Glutamatergic neuron (in vitro differentiated cells): Measurements from ENCODE around the gene HPDL. TPM values are rescaled to one million over a fixed set of nuclear protein-coding genes. Genes with fewer than 3 reads are reported as not detected.

Source experiments
- DNase-seq: peaks from one replicate; pipeline ENCODE4 v3.0.0; 2022
- H3K27ac Mint-ChIP-seq: one replicate; pipeline ENCODE4 v1.8.0; 2020; ENCODE audit warnings: mild to moderate bottlenecking, mixed read lengths, inconsistent platforms; ENCODE audit not compliant: unreplicated experiment
- H3K27me3 Mint-ChIP-seq: one replicate; pipeline ENCODE4 v1.8.0; 2020; ENCODE audit warnings: mild to moderate bottlenecking, moderate library complexity, mixed read lengths, inconsistent platforms; ENCODE audit not compliant: unreplicated experiment
- H3K36me3 Mint-ChIP-seq: one replicate; pipeline ENCODE4 v1.8.0; 2020; ENCODE audit warnings: mild to moderate bottlenecking, mixed read lengths, inconsistent platforms; ENCODE audit not compliant: unreplicated experiment
- H3K4me1 Mint-ChIP-seq: one replicate; pipeline ENCODE4 v1.8.0; 2020; ENCODE audit warnings: mild to moderate bottlenecking, low read depth, mixed read lengths, inconsistent platforms; ENCODE audit not compliant: unreplicated experiment
- H3K4me3 Mint-ChIP-seq: one replicate; pipeline ENCODE4 v1.8.0; 2020; ENCODE audit warnings: mild to moderate bottlenecking, mixed read lengths, inconsistent platforms; ENCODE audit not compliant: unreplicated experiment
- H3K9me3 Mint-ChIP-seq: one replicate; pipeline ENCODE4 v1.8.0; 2020; ENCODE audit warnings: mild to moderate bottlenecking, moderate library complexity, mixed read lengths, inconsistent platforms; ENCODE audit not compliant: unreplicated experiment
- total RNA-seq: library from RNA; stranded (reverse); fragmentation: NEBNext Ultra II Directional; extraction: Animal tissue kit (Norgen Biotek cat#: 25700); gene quantifications from one replicate; pipeline ENCODE4 v1.2.1, GENCODE V29; 2021; ENCODE audit not compliant: unreplicated experiment
- TF ChIP-seq, protein P1 (sequence below): fragments of 200-600 bp; sonication (generic); IDR thresholded peaks from one replicate; pipeline ENCODE4 v1.5.0; 2021; ENCODE audit not compliant: partially characterized antibody, unreplicated experiment

Gene HPDL
- total RNA-seq, 1 donor from 2014 or later, result 2.3 TPM

DNA sequence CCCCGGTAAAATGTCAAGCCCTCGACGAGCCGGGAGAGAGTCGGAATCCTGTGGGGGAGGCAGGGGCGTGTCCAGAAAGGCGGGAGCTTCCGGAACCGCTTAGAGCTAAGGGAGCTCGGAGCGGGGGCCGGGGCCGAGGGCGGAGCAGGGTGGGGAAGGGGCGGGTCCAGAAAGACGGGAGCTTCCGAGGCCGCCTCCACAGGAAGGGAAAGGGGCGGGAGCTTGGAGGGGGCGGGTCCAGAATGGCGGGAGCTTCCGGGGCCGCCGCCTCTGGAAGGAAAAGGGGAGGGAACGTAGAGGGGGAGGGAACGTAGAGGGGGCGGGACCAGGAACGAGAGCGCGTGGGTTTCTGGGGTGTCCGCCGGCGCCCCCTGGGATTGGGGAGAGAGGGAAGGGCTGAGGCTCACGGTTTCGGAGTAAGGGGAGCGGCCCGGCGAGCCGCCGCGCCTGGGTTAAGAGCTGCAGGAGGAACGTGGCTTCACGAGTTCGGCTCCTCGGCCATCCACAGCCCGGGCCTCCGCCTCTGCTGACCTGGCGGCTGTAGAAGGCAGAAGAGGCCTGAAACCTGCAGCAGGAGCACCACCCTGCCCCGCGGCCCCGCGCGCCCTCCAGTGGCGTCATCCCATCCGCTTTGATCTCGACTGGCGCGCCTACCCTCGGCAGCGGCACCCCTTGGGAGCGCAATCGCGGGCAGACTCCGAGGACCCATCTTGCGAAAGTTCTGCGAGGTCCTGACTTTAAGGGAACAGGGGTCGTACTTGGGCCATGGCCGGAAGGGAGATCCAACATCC, 23.0 kb upstream of the HPDL start:
- H3K4me1 Mint-ChIP-seq, result peaks cover 2% of the 10 kb centered on the region
- H3K27ac Mint-ChIP-seq, result peak overlapping the region; percentile 86
- peaks cover 2% of the 10 kb centered on the region for H3K27me3 Mint-ChIP-seq
- H3K36me3 Mint-ChIP-seq, result no peaks in the 10 kb centered on the region
- H3K9me3 Mint-ChIP-seq, result peaks cover 3% of the 10 kb centered on the region
- DNase-seq, result peak; percentile 98
- TF ChIP-seq, protein P1, sequence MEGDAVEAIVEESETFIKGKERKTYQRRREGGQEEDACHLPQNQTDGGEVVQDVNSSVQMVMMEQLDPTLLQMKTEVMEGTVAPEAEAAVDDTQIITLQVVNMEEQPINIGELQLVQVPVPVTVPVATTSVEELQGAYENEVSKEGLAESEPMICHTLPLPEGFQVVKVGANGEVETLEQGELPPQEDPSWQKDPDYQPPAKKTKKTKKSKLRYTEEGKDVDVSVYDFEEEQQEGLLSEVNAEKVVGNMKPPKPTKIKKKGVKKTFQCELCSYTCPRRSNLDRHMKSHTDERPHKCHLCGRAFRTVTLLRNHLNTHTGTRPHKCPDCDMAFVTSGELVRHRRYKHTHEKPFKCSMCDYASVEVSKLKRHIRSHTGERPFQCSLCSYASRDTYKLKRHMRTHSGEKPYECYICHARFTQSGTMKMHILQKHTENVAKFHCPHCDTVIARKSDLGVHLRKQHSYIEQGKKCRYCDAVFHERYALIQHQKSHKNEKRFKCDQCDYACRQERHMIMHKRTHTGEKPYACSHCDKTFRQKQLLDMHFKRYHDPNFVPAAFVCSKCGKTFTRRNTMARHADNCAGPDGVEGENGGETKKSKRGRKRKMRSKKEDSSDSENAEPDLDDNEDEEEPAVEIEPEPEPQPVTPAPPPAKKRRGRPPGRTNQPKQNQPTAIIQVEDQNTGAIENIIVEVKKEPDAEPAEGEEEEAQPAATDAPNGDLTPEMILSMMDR, result peak; percentile 55
- H3K4me3 Mint-ChIP-seq, result peak overlapping the region; percentile 90

DNA sequence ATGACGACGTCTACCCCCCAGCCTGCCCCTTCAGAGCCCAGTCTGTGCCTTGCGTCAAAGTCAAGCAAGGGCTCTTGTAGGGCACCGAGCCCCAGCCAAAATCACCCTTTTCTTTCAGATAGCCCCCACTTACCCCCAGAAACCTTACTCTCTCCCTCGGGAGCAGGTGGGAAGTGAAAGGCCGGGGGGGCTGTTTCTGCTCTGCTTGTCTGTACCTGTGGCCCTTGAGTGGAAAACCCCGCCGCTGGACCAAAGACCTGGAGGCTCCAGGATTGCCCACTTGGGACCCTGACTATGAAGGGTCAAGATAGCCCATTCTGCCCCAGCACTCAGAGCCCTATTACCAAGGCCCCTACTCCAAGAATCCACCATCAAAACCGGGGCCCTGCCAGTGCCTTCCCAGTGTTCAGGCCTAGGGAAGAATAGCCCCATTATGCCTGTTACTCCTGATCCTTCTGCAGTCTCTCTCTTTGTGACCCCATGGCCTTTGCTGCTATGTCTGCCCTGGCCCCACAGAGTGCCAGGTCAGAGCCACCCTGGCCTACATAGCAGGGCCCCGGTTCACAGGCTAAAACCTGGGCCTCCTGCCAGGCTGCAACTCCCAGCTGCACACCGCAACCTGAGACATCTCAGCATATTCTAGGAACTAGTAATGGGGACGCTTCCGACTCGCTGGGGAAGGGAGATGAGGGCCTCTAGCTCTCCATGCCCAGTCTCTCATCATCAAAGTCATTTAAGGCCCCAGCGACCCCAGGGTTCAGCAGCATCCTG, 22.2 kb upstream of the HPDL start:
- no peaks in the 10 kb centered on the region for H3K36me3 Mint-ChIP-seq
- H3K9me3 Mint-ChIP-seq, result peaks cover 3% of the 10 kb centered on the region
- H3K27me3 Mint-ChIP-seq, result peaks cover 2% of the 10 kb centered on the region
- peaks cover 2% of the 10 kb centered on the region for H3K4me1 Mint-ChIP-seq
- peak overlapping the region; percentile 88 for H3K4me3 Mint-ChIP-seq
- TF ChIP-seq, protein P1, result no peak
- DNase-seq, result no peak
- H3K27ac Mint-ChIP-seq, result peak overlapping the region; percentile 86

DNA sequence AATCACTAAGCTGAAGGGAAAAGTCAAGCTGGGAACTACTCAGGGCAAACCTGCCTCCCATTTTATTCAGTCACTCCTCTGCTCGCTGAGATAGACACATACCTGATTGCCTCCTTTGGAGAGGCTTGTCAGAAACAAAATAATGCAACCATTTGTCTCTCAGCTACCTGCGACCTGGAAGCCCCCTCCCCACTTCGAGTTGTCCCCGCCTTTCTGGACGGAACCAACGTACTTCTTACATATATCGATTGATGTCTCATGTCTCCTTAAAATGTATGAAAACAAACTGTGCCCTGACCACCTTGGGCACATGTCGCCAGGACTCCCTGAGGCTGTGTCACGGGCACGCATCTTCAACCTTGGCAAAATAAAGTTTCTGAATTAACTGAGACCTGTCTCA, 21.5 kb upstream of the HPDL start:
- peak overlapping the region; percentile 86 for H3K27ac Mint-ChIP-seq
- no peaks in the 10 kb centered on the region for H3K36me3 Mint-ChIP-seq
- H3K9me3 Mint-ChIP-seq, result peaks cover 3% of the 10 kb centered on the region

DNA sequence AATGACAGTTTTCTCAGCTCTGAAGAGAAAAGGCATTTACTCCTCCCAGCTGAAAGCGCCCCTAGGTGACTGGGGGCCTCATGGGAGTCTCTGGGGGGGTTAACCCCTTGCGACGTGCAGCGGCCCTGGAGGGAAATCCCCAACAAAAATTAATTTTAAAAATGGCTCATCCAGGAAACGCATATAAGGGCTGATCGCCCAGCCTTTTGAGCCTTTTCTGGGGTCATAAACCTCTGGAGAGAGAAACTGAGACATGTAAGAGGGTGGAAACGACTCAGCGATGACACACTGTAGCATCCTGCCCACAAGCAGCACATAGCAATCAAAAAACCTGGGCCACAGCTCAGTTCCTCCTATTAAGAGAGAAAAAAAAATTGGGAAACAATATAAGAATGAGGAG, 20.4 kb upstream of the HPDL start:
- Mint-ChIP-seq H3K27me3 (peaks cover 2% of the 10 kb centered on the region), H3K4me3 (no peak overlapping the region), H3K9me3 (peaks cover 3% of the 10 kb centered on the region), H3K27ac (no peak overlapping the region), H3K36me3 (no peaks in the 10 kb centered on the region), H3K4me1 (peaks cover 2% of the 10 kb centered on the region)
- DNase-seq, result no peak
- TF ChIP-seq, protein P1, result no peak

More for the DNA sequence above, 21.5 kb upstream of the HPDL start:
- H3K27me3 Mint-ChIP-seq, result peaks cover 2% of the 10 kb centered on the region
- no peak for DNase-seq
- H3K4me1 Mint-ChIP-seq, result peaks cover 2% of the 10 kb centered on the region
- TF ChIP-seq, protein P1, result no peak
- H3K4me3 Mint-ChIP-seq, result peak overlapping the region; percentile 54

DNA sequence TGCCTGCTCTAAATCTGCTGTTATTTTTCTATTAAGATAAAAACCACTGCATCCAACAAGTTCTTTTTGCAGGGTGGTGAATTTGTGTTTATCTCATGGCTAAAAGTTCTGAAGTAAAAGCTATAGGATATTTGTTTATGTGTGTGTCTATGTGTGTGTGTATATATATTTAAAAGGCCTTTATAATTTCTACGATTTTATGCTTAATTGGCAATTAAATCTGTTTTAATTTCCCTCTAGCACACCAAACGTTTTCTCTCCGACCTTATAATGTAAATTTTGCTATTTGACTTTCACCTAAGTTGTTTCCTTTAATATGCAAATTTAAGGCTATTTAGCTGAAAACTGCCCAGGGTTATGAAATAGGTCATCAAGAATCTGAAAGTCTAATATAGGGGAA, 19.8 kb upstream of the HPDL start:
- H3K36me3 Mint-ChIP-seq, result no peaks in the 10 kb centered on the region
- peaks cover 3% of the 10 kb centered on the region for H3K9me3 Mint-ChIP-seq
- H3K4me3 Mint-ChIP-seq, result no peak overlapping the region
- peaks cover 2% of the 10 kb centered on the region for H3K4me1 Mint-ChIP-seq
- no peak for DNase-seq
- TF ChIP-seq, protein P1, result no peak
- H3K27ac Mint-ChIP-seq, result no peak overlapping the region
- H3K27me3 Mint-ChIP-seq, result peaks cover 2% of the 10 kb centered on the region
